B cell (primary cell): ENCODE measurements around the gene ASPG.

Experiments used
- EZH2 ChIP-seq: IDR thresholded peaks from 2 replicates; pipeline ENCODE4 v1.6.1; 2012; ENCODE audit warnings: borderline replicate concordance, low read depth, mild to moderate bottlenecking, moderate library complexity, low read length; ENCODE audit not compliant: insufficient read depth, poor library complexity, severe bottlenecking
- TF ChIP-seq, protein P1 (sequence below): fragments of 200-600 bp; IDR thresholded peaks from one replicate; pipeline ENCODE4 v1.8.0; 2022; ENCODE audit warnings: antibody characterized with exemption, mild to moderate bottlenecking

DNA sequence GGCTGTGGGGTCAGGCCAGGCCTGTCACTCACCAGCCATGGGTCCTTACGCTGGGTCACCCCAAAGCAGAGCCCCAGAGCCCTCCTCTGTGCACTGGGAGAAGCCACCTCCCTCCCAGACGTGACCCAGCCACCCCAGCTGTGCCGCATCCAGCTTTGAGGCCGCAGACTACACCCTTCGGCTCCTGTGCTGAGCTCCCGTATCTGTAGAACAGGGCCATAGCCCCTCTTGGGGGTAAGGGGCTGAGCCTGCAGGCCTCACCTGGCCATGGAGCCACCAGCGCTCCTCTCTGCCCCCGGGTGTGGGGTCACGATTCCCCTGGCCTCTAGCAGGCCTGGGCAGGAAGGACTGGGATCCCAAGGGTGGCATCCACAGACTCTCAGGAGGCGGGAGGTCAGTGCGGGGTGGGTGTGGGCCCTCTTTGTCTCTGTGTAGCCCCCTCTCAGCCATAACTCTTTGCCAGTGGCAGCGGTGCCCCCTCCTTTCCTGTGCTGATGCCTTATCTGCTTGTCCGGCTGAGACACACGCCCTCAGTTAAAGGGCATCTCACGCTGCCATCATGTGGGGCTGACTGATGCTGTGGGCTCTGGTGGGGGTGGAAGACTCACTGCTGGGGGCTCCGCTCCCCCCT is 16.3 kb downstream of the ASPG start:
- TF ChIP-seq, protein P1, sequence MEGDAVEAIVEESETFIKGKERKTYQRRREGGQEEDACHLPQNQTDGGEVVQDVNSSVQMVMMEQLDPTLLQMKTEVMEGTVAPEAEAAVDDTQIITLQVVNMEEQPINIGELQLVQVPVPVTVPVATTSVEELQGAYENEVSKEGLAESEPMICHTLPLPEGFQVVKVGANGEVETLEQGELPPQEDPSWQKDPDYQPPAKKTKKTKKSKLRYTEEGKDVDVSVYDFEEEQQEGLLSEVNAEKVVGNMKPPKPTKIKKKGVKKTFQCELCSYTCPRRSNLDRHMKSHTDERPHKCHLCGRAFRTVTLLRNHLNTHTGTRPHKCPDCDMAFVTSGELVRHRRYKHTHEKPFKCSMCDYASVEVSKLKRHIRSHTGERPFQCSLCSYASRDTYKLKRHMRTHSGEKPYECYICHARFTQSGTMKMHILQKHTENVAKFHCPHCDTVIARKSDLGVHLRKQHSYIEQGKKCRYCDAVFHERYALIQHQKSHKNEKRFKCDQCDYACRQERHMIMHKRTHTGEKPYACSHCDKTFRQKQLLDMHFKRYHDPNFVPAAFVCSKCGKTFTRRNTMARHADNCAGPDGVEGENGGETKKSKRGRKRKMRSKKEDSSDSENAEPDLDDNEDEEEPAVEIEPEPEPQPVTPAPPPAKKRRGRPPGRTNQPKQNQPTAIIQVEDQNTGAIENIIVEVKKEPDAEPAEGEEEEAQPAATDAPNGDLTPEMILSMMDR = no peak
- TF ChIP-seq EZH2 = no peak
